Kidney epithelial cell (primary cell): ENCODE measurements around the gene YPEL1. TPM values are rescaled to one million over a fixed set of nuclear protein-coding genes. Genes with fewer than 3 reads are reported as not detected.
"Not testable (repeated sequence)": the region's sequence is repeated elsewhere in the genome, so short reads cannot be mapped to it uniquely, and the experiment has no call there.

Experiments used
- DNase-seq: peaks from one replicate; pipeline ENCODE4 v3.0.0-alpha.2; 2010; ENCODE audit warnings: low read depth
- H3K27me3 ChIP-seq: 2 replicates; pipeline ENCODE4 v1.6.0; 2011; ENCODE audit warnings: low read length; ENCODE audit not compliant: control insufficient read depth, insufficient read depth
- H3K36me3 ChIP-seq: 2 replicates; pipeline ENCODE4 v1.5.1; 2011; ENCODE audit warnings: low read length; ENCODE audit not compliant: control insufficient read depth, insufficient read depth
- H3K4me3 ChIP-seq: 2 replicates; pipeline ENCODE4 v1.5.1; 2011; ENCODE audit warnings: low read depth, mild to moderate bottlenecking, control low read depth, low read length
- total RNA-seq: library from RNA; depleted of rRNA; stranded (reverse); fragments of >200 nt; gene quantifications from 2 replicates; pipeline ENCODE4 v1.2.3, GENCODE V29; 2015
- TF ChIP-seq, protein P1 (sequence below): IDR thresholded peaks from 2 replicates; pipeline ENCODE4 v1.5.1; 2011; ENCODE audit warnings: mild to moderate bottlenecking, moderate library complexity, low read length, control low read depth, inconsistent platforms; ENCODE audit not compliant: insufficient read depth, poor library complexity, severe bottlenecking

YPEL1 gene
- total RNA-seq, 1 donor from 2014 or later = 4.9 TPM

GRCh38 chr22:21755851-21756284 lies 20.3 kb upstream of the YPEL1 start:
- Histone ChIP-seq H3K27me3 (no peaks in the 10 kb centered on the region), H3K36me3 (no peaks in the 10 kb centered on the region), H3K4me3 (no peak overlapping the region)
- DNase-seq = no peak
- TF ChIP-seq, protein P1, sequence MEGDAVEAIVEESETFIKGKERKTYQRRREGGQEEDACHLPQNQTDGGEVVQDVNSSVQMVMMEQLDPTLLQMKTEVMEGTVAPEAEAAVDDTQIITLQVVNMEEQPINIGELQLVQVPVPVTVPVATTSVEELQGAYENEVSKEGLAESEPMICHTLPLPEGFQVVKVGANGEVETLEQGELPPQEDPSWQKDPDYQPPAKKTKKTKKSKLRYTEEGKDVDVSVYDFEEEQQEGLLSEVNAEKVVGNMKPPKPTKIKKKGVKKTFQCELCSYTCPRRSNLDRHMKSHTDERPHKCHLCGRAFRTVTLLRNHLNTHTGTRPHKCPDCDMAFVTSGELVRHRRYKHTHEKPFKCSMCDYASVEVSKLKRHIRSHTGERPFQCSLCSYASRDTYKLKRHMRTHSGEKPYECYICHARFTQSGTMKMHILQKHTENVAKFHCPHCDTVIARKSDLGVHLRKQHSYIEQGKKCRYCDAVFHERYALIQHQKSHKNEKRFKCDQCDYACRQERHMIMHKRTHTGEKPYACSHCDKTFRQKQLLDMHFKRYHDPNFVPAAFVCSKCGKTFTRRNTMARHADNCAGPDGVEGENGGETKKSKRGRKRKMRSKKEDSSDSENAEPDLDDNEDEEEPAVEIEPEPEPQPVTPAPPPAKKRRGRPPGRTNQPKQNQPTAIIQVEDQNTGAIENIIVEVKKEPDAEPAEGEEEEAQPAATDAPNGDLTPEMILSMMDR = no peak

GRCh38 chr22:21754523-21754922 lies 18.9 kb upstream of the YPEL1 start:
- Histone ChIP-seq H3K4me3 (no peak overlapping the region), H3K27me3 (no peaks in the 10 kb centered on the region), H3K36me3 (no peaks in the 10 kb centered on the region)
- no peak for DNase-seq
- TF ChIP-seq, protein P1 = no peak

DNA sequence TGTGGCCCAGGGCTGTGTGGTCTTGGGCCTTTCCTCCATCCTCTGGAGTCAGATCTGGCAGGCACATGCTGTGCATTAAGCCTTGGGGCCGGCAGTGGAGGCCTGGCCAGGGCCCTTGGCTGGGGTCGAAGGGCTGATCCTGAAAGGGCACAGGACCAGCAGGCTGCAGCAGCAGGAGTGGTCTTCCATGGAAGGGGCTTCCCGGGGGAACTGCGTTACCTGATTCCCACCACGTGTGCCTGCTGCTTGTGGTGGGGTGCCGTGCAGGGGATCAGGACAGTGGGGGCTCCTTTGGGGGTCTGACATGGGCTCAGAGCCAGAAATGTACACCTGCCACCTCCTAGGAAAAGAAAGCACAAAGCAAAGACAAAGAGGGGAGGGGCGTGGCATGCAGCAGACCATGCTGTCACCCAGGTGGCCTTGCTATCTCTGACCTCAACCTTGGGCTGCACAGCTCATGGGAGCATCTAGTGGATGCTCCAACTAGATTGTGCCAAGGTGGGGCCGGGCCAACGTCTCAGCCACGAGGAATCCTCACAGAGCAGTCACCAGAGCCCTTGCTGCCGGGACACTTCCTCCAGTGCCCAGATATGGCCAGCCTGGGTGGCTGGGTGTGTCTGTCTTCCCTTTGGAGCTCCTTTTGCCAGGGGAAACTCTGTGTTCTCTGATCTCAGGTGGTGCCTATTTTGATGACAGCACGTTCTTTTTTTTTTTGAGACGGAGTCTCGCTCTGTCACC lies 17.9 kb upstream of the YPEL1 start:
- H3K27me3 ChIP-seq = no peaks in the 10 kb centered on the region
- H3K36me3 ChIP-seq = no peaks in the 10 kb centered on the region
- no peak for DNase-seq
- TF ChIP-seq, protein P1 = no peak
- no peak overlapping the region for H3K4me3 ChIP-seq

GRCh38 chr22:21752276-21752675 lies 16.7 kb upstream of the YPEL1 start:
- no peak overlapping the region for H3K4me3 ChIP-seq
- DNase-seq = no peak
- TF ChIP-seq, protein P1 = no peak

GRCh38 chr22:21745948-21746347 lies 10.4 kb upstream of the YPEL1 start:
- TF ChIP-seq, protein P1 = no peak
- Histone ChIP-seq H3K4me3 (no peak overlapping the region), H3K27me3 (peaks cover 3% of the 10 kb centered on the region), H3K36me3 (no peaks in the 10 kb centered on the region)
- no peak for DNase-seq

More at GRCh38 chr22:21752276-21752675, 16.7 kb upstream of the YPEL1 start:
- no peaks in the 10 kb centered on the region for H3K36me3 ChIP-seq
- H3K27me3 ChIP-seq = peaks cover 3% of the 10 kb centered on the region

GRCh38 chr22:21744917-21745316 lies 9.3 kb upstream of the YPEL1 start:
- not testable (repeated sequence) for H3K4me3 ChIP-seq, H3K27me3 ChIP-seq, H3K36me3 ChIP-seq, DNase-seq
